GM23338 (cell line): ENCODE results near the gene FETUB.

ENCODE experiments used
- CTCF ChIP-seq, 2 experiments: fragments of 200-600 bp in 1 of 2; sonication (generic) in 1 of 2; conservative IDR thresholded peaks; 2 replicates each; pipeline versions ENCODE4 v1.5.1 to v1.6.1; 2016 to 2017; ENCODE audit warnings: antibody characterized with exemption in 2 of 2, low read depth in 2 of 2, mild to moderate bottlenecking in 2 of 2, moderate library complexity in 1 of 2
- POLR2AphosphoS5 ChIP-seq: IDR thresholded peaks from 2 replicates; pipeline ENCODE4 v1.6.1; 2016; ENCODE audit warnings: antibody characterized with exemption, low read depth

GRCh38 chr3:186664119-186664495, 23.9 kb downstream of the FETUB start:
- TF ChIP-seq POLR2AphosphoS5: no peak
- TF ChIP-seq CTCF (conservative IDR thresholded peaks at IDR 0.05; ENCODE audit: low read depth in 2 of 2): no peak
